GM12891 (cell line): ENCODE measurements around the gene RANBP3.

ENCODE experiments used
- PAX5 ChIP-seq: IDR thresholded peaks from 2 replicates; pipeline ENCODE4 v1.6.1; 2011; ENCODE audit warnings: low read length, moderate library complexity, mild to moderate bottlenecking; ENCODE audit not compliant: insufficient read depth, severe bottlenecking
- POLR2A ChIP-seq: IDR thresholded peaks from 2 replicates; pipeline ENCODE4 v1.6.1; 2011; ENCODE audit warnings: low read depth, low read length, control low read depth
- POLR2AphosphoS5 ChIP-seq: IDR thresholded peaks from 2 replicates; pipeline ENCODE4 v1.6.1; 2011; ENCODE audit warnings: low read depth, low read length, control low read depth
- POU2F2 ChIP-seq: IDR thresholded peaks from 2 replicates; pipeline ENCODE4 v1.6.1; 2011; ENCODE audit warnings: low read depth, mild to moderate bottlenecking, control low read depth, low read length, moderate library complexity
- SPI1 ChIP-seq: IDR thresholded peaks from 2 replicates; pipeline ENCODE4 v1.6.1; 2011; ENCODE audit warnings: low read depth, low read length, control low read depth
- TAF1 ChIP-seq: IDR thresholded peaks from 2 replicates; pipeline ENCODE4 v1.6.1; 2011; ENCODE audit warnings: low read depth, low read length, control low read depth

- TF ChIP-seq POLR2A (no peak), POLR2AphosphoS5 (no peak), SPI1 (no peak), TAF1 (no peak), POU2F2 (no peak), PAX5 (no peak)
Measured at GRCh38 chr19:5954293-5954692, 23.6 kb downstream of the RANBP3 start.
